ENCODE measurements around the gene GRIP1. TPM values are rescaled to one million over a fixed set of nuclear protein-coding genes. Genes with fewer than 3 reads are reported as not detected.

The GRIP1 gene
- total RNA-seq, 4 donors from 2014 or later = 14.3 to 319 (median 20.6) TPM

DNA sequence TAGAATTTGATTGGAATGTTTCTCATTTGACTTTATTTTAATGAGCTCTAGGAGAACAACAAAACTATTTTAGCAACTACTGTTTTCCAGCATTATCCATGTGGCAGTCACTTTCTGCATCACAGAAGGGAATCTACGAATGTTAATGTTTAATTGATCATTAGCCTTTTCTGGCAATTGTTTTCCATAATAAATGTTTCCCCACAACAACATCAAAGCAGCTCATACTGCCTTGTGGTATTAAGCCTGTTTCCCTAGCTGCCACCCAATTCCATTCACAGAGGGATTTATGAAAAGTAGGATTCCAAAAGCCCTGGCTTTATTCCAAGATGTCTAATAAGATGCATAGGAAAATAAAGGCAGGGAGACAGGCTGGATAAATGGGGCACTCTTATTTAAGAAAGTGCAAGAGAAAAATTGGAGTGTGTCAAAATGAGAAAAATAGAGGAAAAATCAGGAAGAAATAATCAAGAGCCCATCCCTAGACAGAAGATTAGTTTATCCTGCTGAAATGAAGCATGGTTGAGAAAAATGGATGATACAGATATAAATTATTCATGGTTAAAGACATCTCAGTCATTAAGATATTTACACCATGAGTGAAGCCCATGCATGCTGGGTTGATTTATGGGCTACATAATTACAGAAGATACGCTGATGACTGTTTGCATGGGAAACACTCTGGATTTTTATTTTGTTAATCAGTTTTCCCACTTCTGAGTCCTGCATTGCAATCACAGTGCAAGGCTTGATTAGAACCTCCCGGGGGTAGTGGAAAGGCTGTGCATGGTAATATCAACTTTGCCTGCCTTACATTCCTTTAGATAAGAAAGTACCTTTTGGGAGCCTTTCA is 196.3 kb downstream of the GRIP1 start:
- Histone ChIP-seq H3K4me1 (no peaks in the 10 kb centered on the region), H3K36me3 (no peaks in the 10 kb centered on the region), H3K9me3 (peaks cover 4% of the 10 kb centered on the region), H3K4me3 (no peak overlapping the region), H3K27ac (no peak overlapping the region), H3K27me3 (no peaks in the 10 kb centered on the region)
- WGBS = 44% methylated on average over 3 of the region's 3 CpGs
- DNase-seq (ENCODE audit: low spot score in 2 of 2) = no peak
- TF ChIP-seq EP300 (IDR thresholded peaks at IDR 0.05) (no peak), POLR2AphosphoS5 (IDR thresholded peaks at IDR 0.05) (no peak), POLR2A (IDR thresholded peaks at IDR 0.05) (no peak)
- TF ChIP-seq, protein P1, sequence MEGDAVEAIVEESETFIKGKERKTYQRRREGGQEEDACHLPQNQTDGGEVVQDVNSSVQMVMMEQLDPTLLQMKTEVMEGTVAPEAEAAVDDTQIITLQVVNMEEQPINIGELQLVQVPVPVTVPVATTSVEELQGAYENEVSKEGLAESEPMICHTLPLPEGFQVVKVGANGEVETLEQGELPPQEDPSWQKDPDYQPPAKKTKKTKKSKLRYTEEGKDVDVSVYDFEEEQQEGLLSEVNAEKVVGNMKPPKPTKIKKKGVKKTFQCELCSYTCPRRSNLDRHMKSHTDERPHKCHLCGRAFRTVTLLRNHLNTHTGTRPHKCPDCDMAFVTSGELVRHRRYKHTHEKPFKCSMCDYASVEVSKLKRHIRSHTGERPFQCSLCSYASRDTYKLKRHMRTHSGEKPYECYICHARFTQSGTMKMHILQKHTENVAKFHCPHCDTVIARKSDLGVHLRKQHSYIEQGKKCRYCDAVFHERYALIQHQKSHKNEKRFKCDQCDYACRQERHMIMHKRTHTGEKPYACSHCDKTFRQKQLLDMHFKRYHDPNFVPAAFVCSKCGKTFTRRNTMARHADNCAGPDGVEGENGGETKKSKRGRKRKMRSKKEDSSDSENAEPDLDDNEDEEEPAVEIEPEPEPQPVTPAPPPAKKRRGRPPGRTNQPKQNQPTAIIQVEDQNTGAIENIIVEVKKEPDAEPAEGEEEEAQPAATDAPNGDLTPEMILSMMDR (IDR thresholded peaks at IDR 0.05) = no peak

DNA sequence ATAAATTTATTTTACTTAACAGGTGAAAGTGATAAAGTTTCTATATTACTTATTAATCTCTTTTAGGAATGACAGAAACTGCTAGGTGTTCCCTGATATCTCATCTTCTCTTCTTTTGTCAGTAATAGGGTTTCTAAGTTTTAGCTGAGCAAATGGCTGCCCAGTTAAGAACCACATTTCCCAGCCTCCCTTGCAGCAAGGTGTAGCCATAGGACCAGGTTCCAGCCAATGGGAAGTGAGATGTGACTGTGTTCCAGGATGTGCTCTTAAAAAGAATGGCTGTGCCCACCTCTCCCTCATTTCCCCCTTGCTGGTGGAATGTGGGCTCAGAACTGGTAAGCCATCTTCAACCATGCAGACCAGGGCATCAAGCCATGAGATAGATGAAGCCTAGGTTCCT is 210.9 kb downstream of the GRIP1 start:
- Histone ChIP-seq H3K4me3 (no peak overlapping the region), H3K27me3 (no peaks in the 10 kb centered on the region), H3K27ac (no peak overlapping the region), H3K9me3 (no peaks in the 10 kb centered on the region), H3K36me3 (no peaks in the 10 kb centered on the region), H3K4me1 (no peaks in the 10 kb centered on the region)
- TF ChIP-seq POLR2AphosphoS5 (IDR thresholded peaks at IDR 0.05) = no peak
- TF ChIP-seq, protein P1 (IDR thresholded peaks at IDR 0.05) = no peak
- TF ChIP-seq POLR2A (IDR thresholded peaks at IDR 0.05) = no peak
- TF ChIP-seq EP300 (IDR thresholded peaks at IDR 0.05) = no peak
- no peak for DNase-seq (ENCODE audit: low spot score in 2 of 2)

DNA sequence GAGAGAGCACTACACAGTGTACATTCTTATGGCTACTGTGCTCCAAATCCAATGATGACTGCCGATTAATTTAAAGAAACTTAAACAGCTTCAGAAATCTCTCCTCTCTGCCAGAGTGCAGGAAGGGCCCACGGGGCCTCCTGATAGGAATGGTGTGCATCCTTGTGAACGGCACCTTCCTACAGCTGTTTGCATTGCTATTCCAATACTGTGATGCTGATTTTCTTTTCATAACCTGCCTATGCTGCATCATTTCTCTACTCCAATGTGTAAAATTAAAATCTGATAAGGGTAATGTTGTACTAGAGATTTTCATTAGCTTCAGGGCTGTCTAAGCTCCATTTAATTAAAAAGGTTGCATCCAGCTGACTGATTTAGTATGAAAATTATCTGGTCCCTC is 217.5 kb downstream of the GRIP1 start:
- Histone ChIP-seq H3K36me3 (no peaks in the 10 kb centered on the region), H3K27me3 (no peaks in the 10 kb centered on the region), H3K4me3 (no peak overlapping the region), H3K9me3 (no peaks in the 10 kb centered on the region), H3K4me1 (no peaks in the 10 kb centered on the region), H3K27ac (no peak overlapping the region)
- no peak for DNase-seq (ENCODE audit: low spot score in 2 of 2)
- no peak for TF ChIP-seq EP300 (IDR thresholded peaks at IDR 0.05)
- TF ChIP-seq, protein P1 (IDR thresholded peaks at IDR 0.05) = no peak
- TF ChIP-seq POLR2A (IDR thresholded peaks at IDR 0.05) = no peak
- TF ChIP-seq POLR2AphosphoS5 (IDR thresholded peaks at IDR 0.05) = no peak
- WGBS = 78% methylated on average over 3 of the region's 3 CpGs

DNA sequence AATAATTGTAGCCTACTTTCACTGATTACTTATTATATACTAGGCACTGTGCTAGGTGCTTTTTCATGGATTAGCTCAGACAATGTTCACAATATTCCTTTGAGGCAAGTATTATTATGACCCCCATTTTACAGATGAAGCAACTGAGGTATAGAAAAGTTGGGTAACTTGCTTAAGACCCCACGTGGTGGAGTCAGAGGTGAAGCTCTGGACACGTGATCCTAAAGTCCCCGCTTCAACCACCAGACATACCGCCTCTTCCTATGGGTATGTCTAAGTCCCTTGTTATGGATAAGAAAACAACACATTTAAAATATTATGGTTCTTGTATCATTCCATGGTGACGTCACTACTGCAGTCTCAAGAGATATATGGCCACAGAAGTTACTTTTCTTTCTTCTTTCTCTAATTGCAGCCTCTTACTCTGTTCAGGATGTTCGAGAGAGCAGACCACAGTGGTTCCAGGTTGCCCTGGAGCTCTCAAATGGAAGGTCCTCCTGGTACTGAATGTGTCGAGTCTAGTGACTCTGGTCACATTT is 218.9 kb downstream of the GRIP1 start:
- Histone ChIP-seq H3K27ac (no peak overlapping the region), H3K9me3 (no peaks in the 10 kb centered on the region), H3K4me3 (no peak overlapping the region), H3K36me3 (no peaks in the 10 kb centered on the region), H3K4me1 (no peaks in the 10 kb centered on the region), H3K27me3 (no peaks in the 10 kb centered on the region)
- 87% methylated on average over 7 of the region's 7 CpGs for WGBS
- DNase-seq (ENCODE audit: low spot score in 2 of 2) = no peak
- TF ChIP-seq POLR2A (IDR thresholded peaks at IDR 0.05) (no peak), EP300 (IDR thresholded peaks at IDR 0.05) (no peak), POLR2AphosphoS5 (IDR thresholded peaks at IDR 0.05) (no peak)
- TF ChIP-seq, protein P1 (IDR thresholded peaks at IDR 0.05) = no peak

DNA sequence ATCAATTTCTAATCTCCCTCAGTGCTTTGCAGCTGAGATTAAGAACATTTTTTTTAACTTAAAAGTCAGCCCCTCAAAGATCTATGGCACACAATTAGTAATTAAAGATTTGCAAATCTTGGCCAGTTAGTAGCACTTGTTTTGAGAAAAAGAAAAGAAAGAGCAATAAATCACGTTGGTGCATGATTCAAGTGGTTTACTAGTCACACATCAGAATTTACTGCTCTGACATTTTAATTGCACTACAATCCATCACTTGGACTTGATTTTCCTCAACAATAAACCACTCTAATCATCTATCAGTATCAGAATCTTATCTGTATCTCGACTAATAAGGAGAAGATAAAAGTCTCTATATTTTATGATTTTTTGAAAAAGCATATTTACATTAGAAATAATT is 222.3 kb downstream of the GRIP1 start:
- TF ChIP-seq EP300 (IDR thresholded peaks at IDR 0.05) = no peak
- TF ChIP-seq, protein P1 (IDR thresholded peaks at IDR 0.05) = no peak
- TF ChIP-seq POLR2A (IDR thresholded peaks at IDR 0.05) = no peak
- TF ChIP-seq POLR2AphosphoS5 (IDR thresholded peaks at IDR 0.05) = no peak
- 29% methylated on average over 2 of the region's 2 CpGs for WGBS

More for the DNA sequence above, 222.3 kb downstream of the GRIP1 start:
- H3K4me1 ChIP-seq = no peaks in the 10 kb centered on the region
- H3K27me3 ChIP-seq = no peaks in the 10 kb centered on the region
- H3K27ac ChIP-seq = no peak overlapping the region
- H3K36me3 ChIP-seq = no peaks in the 10 kb centered on the region
- DNase-seq (ENCODE audit: low spot score in 2 of 2) = no peak
- no peaks in the 10 kb centered on the region for H3K9me3 ChIP-seq
- no peak overlapping the region for H3K4me3 ChIP-seq
